ENCODE data around the gene TMUB2. TPM values are rescaled to one million over a fixed set of nuclear protein-coding genes. Genes with fewer than 3 reads are reported as not detected.
A peak's percentile ranks its signal among the peaks of the same experiment; 100 is the strongest.

The TMUB2 gene
- total and polyA plus RNA-seq, 9 of the 15 experiments (the other 6 are each of a cell fraction or from before 2014, with no cell fraction given), result 4.1 to 29.8 (median 16.3) TPM

DNA sequence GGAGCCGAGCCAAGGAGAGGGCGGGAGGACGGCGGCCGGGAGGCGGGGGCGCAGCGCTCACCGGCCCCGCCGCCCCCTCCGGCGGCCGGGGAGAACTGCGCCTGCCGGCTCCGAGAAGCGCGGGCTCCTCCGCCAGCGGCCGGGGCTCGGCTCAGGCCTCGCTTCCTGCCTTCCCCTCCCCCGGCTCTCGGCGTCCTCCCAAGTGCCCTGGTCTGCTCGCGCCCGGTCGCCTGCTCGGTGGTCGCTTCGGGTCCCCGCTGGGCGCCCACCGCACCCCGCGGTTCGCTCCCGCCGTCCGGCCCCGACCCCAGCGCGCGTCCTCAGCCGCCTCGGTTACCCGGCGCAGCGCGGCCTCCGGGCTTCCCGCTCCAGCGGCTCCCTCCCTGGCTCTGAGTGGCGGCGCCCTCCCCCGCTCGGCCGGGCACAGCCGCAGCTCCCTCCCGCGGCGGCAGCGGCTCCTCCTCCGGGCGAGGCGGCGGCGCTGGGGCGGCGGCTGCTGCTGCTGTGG is 32.4 kb downstream of the TMUB2 start (continued):
- TF ChIP-seq, protein P1, sequence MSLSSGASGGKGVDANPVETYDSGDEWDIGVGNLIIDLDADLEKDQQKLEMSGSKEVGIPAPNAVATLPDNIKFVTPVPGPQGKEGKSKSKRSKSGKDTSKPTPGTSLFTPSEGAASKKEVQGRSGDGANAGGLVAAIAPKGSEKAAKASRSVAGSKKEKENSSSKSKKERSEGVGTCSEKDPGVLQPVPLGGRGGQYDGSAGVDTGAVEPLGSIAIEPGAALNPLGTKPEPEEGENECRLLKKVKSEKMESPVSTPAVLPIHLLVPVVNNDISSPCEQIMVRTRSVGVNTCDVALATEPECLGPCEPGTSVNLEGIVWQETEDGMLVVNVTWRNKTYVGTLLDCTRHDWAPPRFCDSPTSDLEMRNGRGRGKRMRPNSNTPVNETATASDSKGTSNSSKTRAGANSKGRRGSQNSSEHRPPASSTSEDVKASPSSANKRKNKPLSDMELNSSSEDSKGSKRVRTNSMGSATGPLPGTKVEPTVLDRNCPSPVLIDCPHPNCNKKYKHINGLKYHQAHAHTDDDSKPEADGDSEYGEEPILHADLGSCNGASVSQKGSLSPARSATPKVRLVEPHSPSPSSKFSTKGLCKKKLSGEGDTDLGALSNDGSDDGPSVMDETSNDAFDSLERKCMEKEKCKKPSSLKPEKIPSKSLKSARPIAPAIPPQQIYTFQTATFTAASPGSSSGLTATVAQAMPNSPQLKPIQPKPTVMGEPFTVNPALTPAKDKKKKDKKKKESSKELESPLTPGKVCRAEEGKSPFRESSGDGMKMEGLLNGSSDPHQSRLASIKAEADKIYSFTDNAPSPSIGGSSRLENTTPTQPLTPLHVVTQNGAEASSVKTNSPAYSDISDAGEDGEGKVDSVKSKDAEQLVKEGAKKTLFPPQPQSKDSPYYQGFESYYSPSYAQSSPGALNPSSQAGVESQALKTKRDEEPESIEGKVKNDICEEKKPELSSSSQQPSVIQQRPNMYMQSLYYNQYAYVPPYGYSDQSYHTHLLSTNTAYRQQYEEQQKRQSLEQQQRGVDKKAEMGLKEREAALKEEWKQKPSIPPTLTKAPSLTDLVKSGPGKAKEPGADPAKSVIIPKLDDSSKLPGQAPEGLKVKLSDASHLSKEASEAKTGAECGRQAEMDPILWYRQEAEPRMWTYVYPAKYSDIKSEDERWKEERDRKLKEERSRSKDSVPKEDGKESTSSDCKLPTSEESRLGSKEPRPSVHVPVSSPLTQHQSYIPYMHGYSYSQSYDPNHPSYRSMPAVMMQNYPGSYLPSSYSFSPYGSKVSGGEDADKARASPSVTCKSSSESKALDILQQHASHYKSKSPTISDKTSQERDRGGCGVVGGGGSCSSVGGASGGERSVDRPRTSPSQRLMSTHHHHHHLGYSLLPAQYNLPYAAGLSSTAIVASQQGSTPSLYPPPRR (CRISPR knock-in tag; IDR thresholded peaks at IDR 0.05; ENCODE audit: borderline replicate concordance), result 0 out of 2 replicates have a peak, but pooled peaks have one; percentile 43
- TF ChIP-seq FOXM1 (IDR thresholded peaks at IDR 0.05; ENCODE audit: low read depth) (no peak), FOXM1 (CRISPR knock-in tag; IDR thresholded peaks at IDR 0.05; ENCODE audit: low read depth) (peak; percentile 64; the same call in 1 of the 2 replicates), MAZ (CRISPR knock-in tag; conservative IDR thresholded peaks at IDR 0.05 in 1 of 2, IDR thresholded peaks at IDR 0.05 in 1 of 2) (peak in 1 of 2 experiments; percentile 82; a peak in 2 of 4 replicates), TEAD1 (CRISPR knock-in tag; IDR thresholded peaks at IDR 0.05) (peak in 1 of 2 experiments; percentile 42; a peak in 1 of 4 replicates), JUND (IDR thresholded peaks at IDR 0.05; ENCODE audit: borderline replicate concordance, low read depth, low read length) (no peak), JUND (tag; IDR thresholded peaks at IDR 0.05; ENCODE audit: borderline replicate concordance, low read depth, low read length) (no peak), L3MBTL2 (IDR thresholded peaks at IDR 0.05) (peak; percentile 55; the same call in 1 of the 2 replicates), MCM7 (IDR thresholded peaks at IDR 0.05) (no peak), ZNF175 (CRISPR knock-in tag; IDR thresholded peaks at IDR 0.05; ENCODE audit: low read depth) (0 out of 2 replicates have a peak, but pooled peaks have one; percentile 9), MTA3 (IDR thresholded peaks at IDR 0.05; ENCODE audit: borderline replicate concordance) (peak; percentile 73)
- TF ChIP-seq, protein P2, sequence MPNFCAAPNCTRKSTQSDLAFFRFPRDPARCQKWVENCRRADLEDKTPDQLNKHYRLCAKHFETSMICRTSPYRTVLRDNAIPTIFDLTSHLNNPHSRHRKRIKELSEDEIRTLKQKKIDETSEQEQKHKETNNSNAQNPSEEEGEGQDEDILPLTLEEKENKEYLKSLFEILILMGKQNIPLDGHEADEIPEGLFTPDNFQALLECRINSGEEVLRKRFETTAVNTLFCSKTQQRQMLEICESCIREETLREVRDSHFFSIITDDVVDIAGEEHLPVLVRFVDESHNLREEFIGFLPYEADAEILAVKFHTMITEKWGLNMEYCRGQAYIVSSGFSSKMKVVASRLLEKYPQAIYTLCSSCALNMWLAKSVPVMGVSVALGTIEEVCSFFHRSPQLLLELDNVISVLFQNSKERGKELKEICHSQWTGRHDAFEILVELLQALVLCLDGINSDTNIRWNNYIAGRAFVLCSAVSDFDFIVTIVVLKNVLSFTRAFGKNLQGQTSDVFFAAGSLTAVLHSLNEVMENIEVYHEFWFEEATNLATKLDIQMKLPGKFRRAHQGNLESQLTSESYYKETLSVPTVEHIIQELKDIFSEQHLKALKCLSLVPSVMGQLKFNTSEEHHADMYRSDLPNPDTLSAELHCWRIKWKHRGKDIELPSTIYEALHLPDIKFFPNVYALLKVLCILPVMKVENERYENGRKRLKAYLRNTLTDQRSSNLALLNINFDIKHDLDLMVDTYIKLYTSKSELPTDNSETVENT (CRISPR knock-in tag; IDR thresholded peaks at IDR 0.05), result 0 out of 2 replicates have a peak, but pooled peaks have one; percentile 4
- TF ChIP-seq, protein P3, sequence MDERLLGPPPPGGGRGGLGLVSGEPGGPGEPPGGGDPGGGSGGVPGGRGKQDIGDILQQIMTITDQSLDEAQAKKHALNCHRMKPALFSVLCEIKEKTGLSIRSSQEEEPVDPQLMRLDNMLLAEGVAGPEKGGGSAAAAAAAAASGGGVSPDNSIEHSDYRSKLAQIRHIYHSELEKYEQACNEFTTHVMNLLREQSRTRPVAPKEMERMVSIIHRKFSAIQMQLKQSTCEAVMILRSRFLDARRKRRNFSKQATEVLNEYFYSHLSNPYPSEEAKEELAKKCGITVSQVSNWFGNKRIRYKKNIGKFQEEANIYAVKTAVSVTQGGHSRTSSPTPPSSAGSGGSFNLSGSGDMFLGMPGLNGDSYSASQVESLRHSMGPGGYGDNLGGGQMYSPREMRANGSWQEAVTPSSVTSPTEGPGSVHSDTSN (CRISPR knock-in tag; IDR thresholded peaks at IDR 0.05; ENCODE audit: low read depth), result no peak
- TF ChIP-seq, protein P3 (tag; conservative IDR thresholded peaks at IDR 0.05; ENCODE audit: low read depth), result no peak
- TF ChIP-seq, protein P4, sequence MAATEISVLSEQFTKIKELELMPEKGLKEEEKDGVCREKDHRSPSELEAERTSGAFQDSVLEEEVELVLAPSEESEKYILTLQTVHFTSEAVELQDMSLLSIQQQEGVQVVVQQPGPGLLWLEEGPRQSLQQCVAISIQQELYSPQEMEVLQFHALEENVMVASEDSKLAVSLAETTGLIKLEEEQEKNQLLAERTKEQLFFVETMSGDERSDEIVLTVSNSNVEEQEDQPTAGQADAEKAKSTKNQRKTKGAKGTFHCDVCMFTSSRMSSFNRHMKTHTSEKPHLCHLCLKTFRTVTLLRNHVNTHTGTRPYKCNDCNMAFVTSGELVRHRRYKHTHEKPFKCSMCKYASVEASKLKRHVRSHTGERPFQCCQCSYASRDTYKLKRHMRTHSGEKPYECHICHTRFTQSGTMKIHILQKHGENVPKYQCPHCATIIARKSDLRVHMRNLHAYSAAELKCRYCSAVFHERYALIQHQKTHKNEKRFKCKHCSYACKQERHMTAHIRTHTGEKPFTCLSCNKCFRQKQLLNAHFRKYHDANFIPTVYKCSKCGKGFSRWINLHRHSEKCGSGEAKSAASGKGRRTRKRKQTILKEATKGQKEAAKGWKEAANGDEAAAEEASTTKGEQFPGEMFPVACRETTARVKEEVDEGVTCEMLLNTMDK (IDR thresholded peaks at IDR 0.05; ENCODE audit: borderline replicate concordance, insufficient read depth, low read depth, low read length, poor library complexity, severe bottlenecking), result peak; percentile 37

Data from K562 (cell line).